ENCODE measurements around the gene NUP50.
A peak's percentile ranks its signal among the peaks of the same experiment; 100 is the strongest.

Gene NUP50

DNA sequence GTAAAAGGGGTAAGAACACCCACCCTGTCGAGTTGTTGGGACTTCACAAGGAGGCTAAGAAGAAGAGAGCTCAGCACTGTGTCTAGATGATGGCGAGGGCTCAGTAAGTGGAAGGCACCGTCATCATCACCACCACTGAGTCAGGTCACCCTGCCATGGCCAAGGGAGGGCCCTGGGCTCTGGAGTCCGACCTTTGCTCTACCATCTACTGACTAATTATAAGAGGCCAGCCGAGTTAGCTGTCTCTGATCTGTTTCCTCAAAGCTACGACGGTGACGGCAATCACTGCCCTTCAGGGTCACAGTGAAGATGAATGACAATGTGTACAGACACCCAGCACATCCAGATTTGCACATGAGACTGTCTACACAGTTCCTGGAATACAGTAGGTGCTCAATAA lies 47.7 kb downstream of the NUP50 start:
- no peak for DNase-seq

DNA sequence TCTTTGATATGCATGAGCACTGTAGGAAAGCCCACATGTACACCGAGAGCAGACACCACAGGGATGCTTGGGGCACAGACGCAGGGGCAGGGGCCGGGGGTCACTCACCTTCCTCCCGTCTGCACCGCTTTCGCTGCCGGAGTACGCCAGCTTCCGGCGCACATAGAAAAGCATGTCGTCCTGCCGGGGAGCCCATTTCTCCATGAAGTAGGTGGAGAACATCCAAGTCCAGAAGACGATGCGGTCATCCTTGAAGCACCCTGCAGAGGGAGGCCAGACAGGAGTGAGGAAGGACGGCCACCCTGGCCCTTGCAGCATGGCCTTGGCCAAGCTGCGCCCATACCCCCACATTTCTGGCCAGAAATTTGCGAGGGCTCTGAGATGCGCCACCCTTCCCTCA lies 48.1 kb downstream of the NUP50 start:
- DNase-seq, result no peak

DNA sequence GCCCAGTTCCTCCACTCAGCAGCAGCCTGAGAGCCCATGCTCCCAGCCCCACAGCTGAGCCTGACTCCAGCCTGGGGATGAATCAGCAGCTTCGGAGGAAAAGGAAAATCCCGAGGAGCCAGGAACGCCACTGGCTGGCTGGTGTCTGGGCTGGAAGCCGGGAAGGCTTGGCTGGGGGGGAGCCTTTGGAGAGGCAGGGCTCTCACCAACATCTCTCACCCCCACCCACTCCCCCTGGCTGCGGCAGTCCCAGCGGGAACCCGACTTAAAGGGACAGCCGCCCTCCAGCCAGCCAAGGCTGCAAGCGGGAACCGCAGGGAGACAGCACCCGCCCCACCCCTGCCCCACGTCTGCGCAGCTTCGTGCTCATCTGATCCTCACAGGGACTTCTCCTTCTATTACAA lies 48.6 kb downstream of the NUP50 start:
- DNase-seq, result no peak

GRCh38 chr22:45212992-45213751 lies 49.4 kb downstream of the NUP50 start:
- no peak for DNase-seq

DNA sequence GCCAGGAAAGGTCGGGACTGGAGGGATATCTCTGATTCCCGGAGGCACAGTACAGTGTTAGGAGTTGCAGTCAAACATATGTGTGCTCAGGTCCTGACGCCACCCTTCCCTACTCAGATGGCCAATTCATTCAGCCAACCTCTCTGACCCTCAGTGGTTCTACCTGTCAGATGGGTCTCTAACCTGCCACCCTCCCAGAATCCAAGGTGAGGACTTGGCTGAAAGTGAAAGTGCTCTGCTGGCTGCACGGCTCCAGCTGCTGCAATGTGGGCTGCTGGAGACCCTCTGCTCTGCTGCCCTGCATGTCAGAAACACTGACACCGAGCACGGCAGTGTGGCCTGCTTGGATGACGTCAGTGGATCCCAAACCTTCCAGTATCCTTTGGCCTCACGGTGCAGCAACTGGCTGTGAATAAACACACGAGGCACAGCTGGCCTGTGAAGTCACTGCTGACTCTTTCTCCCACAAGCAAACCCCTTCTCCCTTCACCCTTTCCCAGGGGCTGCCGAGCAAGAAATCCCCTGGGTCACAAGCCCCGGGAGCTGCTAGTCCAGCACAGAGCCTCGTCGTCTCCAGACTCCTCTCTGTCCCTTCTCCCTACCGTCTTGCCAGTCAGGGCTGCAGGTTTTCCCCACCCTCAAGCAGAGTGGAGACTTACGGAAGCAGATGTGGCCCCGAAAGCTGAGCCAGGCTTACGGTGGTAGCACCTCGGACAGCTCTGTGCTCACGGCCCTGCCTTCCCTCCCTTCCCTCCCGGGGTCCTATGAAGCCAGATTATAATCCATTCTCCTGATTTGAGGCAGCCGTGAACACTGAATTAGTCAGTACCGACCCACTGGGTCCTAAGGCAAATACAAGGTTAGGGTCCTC lies 52.6 kb downstream of the NUP50 start:
- no peak for DNase-seq

DNA sequence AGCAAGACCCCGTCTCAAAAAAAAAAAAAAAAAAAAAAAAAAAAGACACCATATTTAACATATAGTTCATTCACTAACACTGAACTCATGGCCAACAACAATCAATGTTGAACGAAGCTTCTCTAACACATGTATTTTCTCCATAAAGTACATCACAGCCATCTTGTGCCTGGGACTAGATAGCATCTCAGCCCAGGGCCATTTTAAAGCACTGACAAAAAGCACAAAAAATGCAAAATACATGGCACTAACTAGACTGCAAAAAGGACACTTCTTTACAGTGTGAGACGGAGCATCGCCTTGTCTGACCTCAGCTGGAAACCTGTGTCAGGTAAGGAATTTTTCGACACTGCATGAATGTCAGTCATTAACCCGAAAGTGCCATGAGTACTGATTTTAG lies 53.6 kb downstream of the NUP50 start:
- DNase-seq, result no peak

GRCh38 chr22:45217806-45218205 lies 54.1 kb downstream of the NUP50 start:
- DNase-seq, result no peak

DNA sequence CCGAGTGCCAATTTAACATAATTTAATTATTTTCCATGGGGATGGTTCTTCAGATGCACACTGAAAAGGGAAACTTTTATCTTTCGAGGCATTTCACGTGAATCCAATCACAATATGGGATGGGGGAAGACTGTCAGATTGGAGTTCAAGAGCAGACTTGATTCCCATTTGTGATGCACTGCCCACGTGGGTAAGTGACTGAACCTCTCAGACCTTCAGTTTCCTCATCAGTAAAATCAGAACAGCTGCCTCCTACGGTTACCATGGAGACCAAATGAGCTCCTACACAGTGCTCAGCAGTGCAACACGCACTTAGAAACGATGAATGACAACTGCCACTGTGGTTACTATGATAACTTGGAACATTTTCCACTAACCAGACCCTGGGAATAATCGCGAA lies 55.3 kb downstream of the NUP50 start:
- DNase-seq, result no peak

- no peak for DNase-seq
These were observed 57.5 kb downstream of the NUP50 start for GRCh38 chr22:45221201-45221600.

- DNase-seq, result no peak
These were observed 59.8 kb downstream of the NUP50 start for GRCh38 chr22:45223304-45224117.

GRCh38 chr22:45224331-45224730 lies 60.6 kb downstream of the NUP50 start:
- no peak for DNase-seq

- no peak for DNase-seq
These were observed 61.4 kb downstream of the NUP50 start for GRCh38 chr22:45224988-45225731.

GRCh38 chr22:45225732-45226502 lies 62.2 kb downstream of the NUP50 start:
- peak; percentile 53 for DNase-seq

GRCh38 chr22:45226503-45227186 lies 62.9 kb downstream of the NUP50 start:
- DNase-seq, result no peak

GRCh38 chr22:45227645-45228400 lies 64.1 kb downstream of the NUP50 start:
- DNase-seq, result no peak

GRCh38 chr22:45228401-45228754 lies 64.7 kb downstream of the NUP50 start:
- no peak for DNase-seq

GRCh38 chr22:45229181-45229580 lies 65.5 kb downstream of the NUP50 start:
- no peak for DNase-seq

- DNase-seq, result no peak
These were observed 66.4 kb downstream of the NUP50 start for GRCh38 chr22:45230026-45230721.

DNA sequence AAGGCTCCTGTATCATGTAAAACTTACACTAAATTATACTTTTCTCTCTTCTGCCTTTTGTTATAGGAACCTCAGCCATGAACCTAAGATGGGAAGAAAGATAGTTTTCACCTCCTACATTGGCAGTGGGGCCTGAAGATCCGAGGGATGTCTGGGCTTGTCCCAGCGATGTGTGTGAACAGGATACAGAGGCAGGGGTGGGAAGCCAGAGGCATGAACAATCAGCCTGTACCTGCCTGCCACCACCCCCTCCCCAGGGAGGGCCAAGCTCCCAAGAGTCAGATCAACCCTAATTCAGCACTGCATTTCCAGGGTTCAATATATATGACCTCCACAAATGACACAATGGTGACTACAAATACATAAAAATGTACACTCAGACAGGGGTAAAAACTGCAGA lies 67.6 kb downstream of the NUP50 start:
- DNase-seq, result no peak

GRCh38 chr22:45233386-45233785 lies 69.7 kb downstream of the NUP50 start:
- DNase-seq, result no peak

Data from NK-92 treated with Interleukin-12 subunit alpha and Interleukin-12 subunit beta, amount 100 ng/mL, for 24 hours (cell line).